AG09309 (cell line): Measurements from ENCODE around the gene BTBD9.

Source experiments
- DNase-seq: peaks from one replicate; pipeline ENCODE4 v3.0.0-alpha.2; 2010; ENCODE audit warnings: low read depth
- H3K4me3 ChIP-seq: 2 replicates; pipeline ENCODE4 v1.5.1; 2011; ENCODE audit warnings: mild to moderate bottlenecking, low read depth, low read length, moderate library complexity; ENCODE audit not compliant: control insufficient read depth
- TF ChIP-seq, protein P1 (sequence below): IDR thresholded peaks from 2 replicates; pipeline ENCODE4 v1.5.1; 2011; ENCODE audit warnings: mild to moderate bottlenecking, low read depth, low read length, inconsistent platforms; ENCODE audit not compliant: insufficient read depth, control insufficient read depth; ENCODE audit errors: missing control alignments

BTBD9 gene

DNA sequence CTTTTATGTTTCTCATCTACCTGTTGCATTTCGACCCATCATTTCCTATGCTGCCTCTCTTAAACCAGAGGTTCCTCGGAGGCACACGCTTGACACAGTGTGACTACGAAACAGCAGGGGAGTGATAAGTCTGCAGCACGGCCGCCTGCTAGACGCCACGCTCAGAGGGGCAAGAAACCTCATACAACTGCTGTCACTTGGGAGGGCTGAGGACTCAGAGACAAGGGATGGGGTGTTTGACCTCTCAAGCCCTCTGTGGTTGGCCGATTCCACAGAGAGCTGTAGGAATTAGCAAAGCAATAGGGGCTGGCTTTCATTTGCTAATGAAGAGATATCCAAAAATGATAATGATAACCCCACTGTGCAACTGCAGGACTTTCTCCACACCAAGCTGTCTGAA, 447.7 kb downstream of the BTBD9 start:
- no peak overlapping the region for H3K4me3 ChIP-seq
- TF ChIP-seq, protein P1, sequence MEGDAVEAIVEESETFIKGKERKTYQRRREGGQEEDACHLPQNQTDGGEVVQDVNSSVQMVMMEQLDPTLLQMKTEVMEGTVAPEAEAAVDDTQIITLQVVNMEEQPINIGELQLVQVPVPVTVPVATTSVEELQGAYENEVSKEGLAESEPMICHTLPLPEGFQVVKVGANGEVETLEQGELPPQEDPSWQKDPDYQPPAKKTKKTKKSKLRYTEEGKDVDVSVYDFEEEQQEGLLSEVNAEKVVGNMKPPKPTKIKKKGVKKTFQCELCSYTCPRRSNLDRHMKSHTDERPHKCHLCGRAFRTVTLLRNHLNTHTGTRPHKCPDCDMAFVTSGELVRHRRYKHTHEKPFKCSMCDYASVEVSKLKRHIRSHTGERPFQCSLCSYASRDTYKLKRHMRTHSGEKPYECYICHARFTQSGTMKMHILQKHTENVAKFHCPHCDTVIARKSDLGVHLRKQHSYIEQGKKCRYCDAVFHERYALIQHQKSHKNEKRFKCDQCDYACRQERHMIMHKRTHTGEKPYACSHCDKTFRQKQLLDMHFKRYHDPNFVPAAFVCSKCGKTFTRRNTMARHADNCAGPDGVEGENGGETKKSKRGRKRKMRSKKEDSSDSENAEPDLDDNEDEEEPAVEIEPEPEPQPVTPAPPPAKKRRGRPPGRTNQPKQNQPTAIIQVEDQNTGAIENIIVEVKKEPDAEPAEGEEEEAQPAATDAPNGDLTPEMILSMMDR, result no peak
- DNase-seq, result no peak

DNA sequence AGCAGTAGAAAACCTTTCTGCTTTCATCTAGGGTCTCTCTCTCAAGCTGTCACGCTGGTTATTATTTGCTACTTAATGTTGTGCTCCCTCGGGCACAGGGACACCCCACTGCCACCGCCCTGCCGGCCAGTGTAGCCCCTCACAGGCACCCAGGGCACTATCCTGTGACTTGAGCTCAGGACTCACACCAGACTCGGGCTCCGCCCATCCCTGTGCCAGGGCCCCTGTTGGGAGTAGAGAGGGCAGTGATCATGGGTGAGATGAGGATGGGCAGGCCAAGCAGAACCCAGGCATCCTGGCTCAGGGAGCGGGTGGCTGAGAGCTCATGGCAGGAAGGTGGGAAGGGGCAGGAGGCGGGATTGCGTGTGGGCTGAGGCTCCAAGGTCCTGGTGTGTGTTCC, 448.3 kb downstream of the BTBD9 start:
- DNase-seq, result no peak
- TF ChIP-seq, protein P1, result no peak
- no peak overlapping the region for H3K4me3 ChIP-seq

DNA sequence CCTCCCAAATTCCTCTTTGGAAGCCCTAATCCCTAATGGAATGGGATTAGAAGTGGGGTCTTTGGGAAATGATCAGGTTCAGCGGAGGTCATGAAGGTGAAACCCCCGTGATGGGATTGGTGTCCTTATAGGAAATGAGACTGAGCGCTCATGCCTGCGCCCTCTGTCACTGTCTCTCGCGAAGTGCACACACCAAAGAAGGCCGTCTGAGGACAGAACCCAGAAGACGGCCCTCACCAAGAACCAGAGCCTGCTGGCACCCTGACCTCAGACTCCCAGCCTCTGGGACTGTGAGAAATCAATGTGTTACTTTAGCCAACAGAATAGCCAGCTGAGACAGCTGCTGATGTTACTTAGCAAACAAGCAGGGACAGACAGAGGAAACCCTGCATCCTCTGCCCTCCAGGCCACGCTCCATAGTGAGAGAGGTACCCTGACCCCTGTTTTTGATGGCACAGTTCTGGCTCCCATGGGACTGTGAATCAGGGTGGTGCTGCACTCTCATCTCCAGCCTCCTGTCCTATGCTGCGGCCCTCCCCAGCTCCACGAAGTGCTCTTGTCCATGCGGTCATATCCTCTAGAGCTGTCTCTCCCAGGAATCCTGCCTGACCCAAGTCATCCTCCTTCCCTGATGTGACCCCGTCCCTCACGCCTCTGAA, 450.9 kb downstream of the BTBD9 start:
- H3K4me3 ChIP-seq, result no peak overlapping the region
- DNase-seq, result no peak
- TF ChIP-seq, protein P1, result no peak

DNA sequence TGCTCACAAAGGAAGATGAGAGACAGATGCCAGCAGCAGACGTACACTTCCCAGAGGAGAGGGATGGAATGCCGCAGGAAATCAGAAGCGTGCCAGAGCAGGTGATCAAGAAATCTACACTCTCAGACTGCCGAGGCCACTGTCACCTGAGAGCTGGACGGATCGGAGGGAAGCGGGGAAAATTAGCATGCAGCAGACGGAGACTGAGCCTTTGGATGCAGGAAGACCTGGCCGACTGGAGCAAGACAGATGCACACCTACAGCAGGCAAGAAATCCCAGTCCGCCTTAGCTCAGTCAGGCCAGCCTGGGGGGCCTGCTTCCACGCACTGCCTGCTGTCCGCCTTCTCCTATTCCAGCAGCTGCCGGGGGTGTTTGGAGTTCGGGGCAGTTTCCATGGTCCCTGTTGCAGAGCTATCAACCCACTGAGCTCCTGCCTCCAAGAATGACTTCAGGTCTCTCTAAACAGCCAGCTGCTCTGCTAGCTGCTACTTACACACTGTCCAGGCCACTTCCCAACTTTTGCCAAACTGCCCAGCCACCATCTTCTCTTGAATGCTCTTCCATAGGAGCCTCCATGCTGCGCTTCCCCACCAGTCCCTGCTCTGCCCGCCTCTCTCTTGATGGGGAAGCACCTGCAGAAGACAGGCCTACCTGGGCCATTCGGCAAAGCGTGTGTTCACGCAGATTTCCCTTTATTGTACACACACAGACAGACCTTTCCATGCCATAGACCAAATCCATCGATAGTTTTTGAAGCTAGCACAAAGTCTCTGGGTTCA, 451.7 kb downstream of the BTBD9 start:
- TF ChIP-seq, protein P1, result no peak
- DNase-seq, result no peak
- no peak overlapping the region for H3K4me3 ChIP-seq

DNA sequence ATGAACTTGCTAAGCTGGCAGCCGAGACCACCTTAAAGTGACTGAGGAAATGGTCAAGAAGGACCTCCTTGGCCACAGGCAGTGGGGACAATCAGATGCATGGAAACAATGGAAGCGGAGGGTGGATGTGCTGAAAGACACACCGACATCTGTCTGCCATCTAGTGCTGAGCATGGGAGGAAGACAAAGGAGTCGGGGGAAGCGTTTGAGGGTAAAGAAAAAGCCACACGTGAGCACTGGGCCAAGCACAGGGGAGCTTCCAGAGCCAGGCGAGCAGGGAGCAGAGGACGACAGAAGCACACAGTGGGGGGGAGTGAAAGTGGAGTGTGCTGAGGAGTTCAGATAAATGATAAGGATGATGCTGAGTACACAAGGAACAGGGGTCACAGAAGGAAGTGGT, 452.4 kb downstream of the BTBD9 start:
- no peak overlapping the region for H3K4me3 ChIP-seq
- no peak for DNase-seq
- TF ChIP-seq, protein P1, result no peak

DNA sequence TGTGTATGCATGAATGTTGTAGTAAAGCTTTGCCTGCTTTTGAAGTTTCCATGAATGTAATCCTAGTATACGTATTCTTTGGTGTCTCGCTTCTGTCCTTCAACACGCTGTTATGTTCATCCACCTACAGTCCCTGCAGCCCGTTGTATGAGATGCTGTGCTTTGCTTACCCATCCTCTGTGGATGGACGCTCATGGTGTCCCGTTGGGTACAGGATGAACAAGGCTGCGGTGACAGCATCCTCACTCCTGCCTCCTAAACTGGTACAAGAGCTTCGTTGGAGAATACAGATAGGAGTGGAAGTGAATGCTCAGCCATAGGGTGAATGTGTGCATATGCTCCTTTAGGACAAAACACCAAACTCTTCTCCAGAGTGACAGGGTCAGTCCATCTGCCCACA, 454.0 kb downstream of the BTBD9 start:
- TF ChIP-seq, protein P1, result no peak
- DNase-seq, result no peak
- no peak overlapping the region for H3K4me3 ChIP-seq
